Osteoblast (primary cell): ENCODE results near the gene CCDC85C. TPM values are rescaled to one million over a fixed set of nuclear protein-coding genes. Genes with fewer than 3 reads are reported as not detected.

Experiments
- DNase-seq: peaks from one replicate; pipeline ENCODE4 v3.0.0; 2011; ENCODE audit warnings: low spot score, mixed read lengths; ENCODE audit not compliant: insufficient read length; ENCODE audit errors: missing footprints
- H2AFZ ChIP-seq: 2 replicates; pipeline ENCODE4 v1.6.0; 2011; ENCODE audit warnings: mild to moderate bottlenecking, low read length
- H3K27ac ChIP-seq: 2 replicates; pipeline ENCODE4 v1.5.1; 2011; ENCODE audit warnings: mild to moderate bottlenecking, low read depth, low read length, moderate library complexity
- H3K27me3 ChIP-seq: 2 replicates; pipeline ENCODE4 v1.6.0; 2012; ENCODE audit warnings: mild to moderate bottlenecking, control low read depth, inconsistent platforms, low read length, moderate library complexity; ENCODE audit not compliant: insufficient read depth
- H3K36me3 ChIP-seq: 2 replicates; pipeline ENCODE4 v1.5.1; 2011; ENCODE audit warnings: mild to moderate bottlenecking, low read length, control low read depth, moderate library complexity; ENCODE audit not compliant: insufficient read depth
- H3K4me1 ChIP-seq: 2 replicates; pipeline ENCODE4 v1.5.1; 2011; ENCODE audit warnings: mild to moderate bottlenecking, low read length, control low read depth, moderate library complexity; ENCODE audit not compliant: insufficient read depth
- H3K4me2 ChIP-seq: 2 replicates; pipeline ENCODE4 v1.6.0; 2011; ENCODE audit warnings: mild to moderate bottlenecking, low read length; ENCODE audit not compliant: insufficient read depth
- H3K4me3 ChIP-seq: fragments of 200-600 bp; sonication (generic); 3 replicates; pipeline ENCODE4 v1.5.1; 2012; ENCODE audit warnings: mild to moderate bottlenecking, low read length, inconsistent platforms; ENCODE audit not compliant: insufficient read depth
- H3K79me2 ChIP-seq: 2 replicates; pipeline ENCODE4 v1.6.0; 2012; ENCODE audit warnings: mild to moderate bottlenecking, low read length, control low read depth, inconsistent platforms; ENCODE audit not compliant: insufficient read depth
- H3K9me3 ChIP-seq: 2 replicates; pipeline ENCODE4 v1.5.1; 2011; ENCODE audit warnings: low read depth, low read length, control low read depth
- H4K20me1 ChIP-seq: 2 replicates; pipeline ENCODE4 v1.6.0; 2012; ENCODE audit warnings: mild to moderate bottlenecking, low read length, control low read depth; ENCODE audit not compliant: insufficient read depth
- CTCF ChIP-seq: IDR thresholded peaks from 2 replicates; pipeline ENCODE4 v1.5.1; 2011; ENCODE audit warnings: mild to moderate bottlenecking, low read depth, low read length, moderate library complexity; ENCODE audit errors: extremely low read depth
- total RNA-seq: library from RNA; depleted of rRNA; stranded (reverse); fragments of >200 nt; gene quantifications from 2 replicates; pipeline ENCODE4 v1.2.3, GENCODE V29; 2012

CCDC85C gene
- total RNA-seq, 1 donor, result 3.6 TPM

GRCh38 chr14:99534863-99535262, 69.1 kb downstream of the CCDC85C start:
- Histone ChIP-seq H3K36me3 (no peaks in the 10 kb centered on the region), H3K27ac (peak overlapping the region; percentile 33), H3K4me3 (no peak overlapping the region), H2AFZ (no peak overlapping the region), H3K27me3 (no peaks in the 10 kb centered on the region), H3K9me3 (no peaks in the 10 kb centered on the region), H3K79me2 (peaks cover 7% of the 10 kb centered on the region), H4K20me1 (peaks cover 3% of the 10 kb centered on the region), H3K4me2 (peak overlapping the region; percentile 36), H3K4me1 (peaks cover 57% of the 10 kb centered on the region)
- TF ChIP-seq CTCF, result no peak
- DNase-seq, result peak; percentile 98

- H3K27me3 ChIP-seq, result no peaks in the 10 kb centered on the region
- H3K36me3 ChIP-seq, result no peaks in the 10 kb centered on the region
- H3K4me2 ChIP-seq, result no peak overlapping the region
- no peaks in the 10 kb centered on the region for H3K9me3 ChIP-seq
- DNase-seq, result no peak
- no peak for TF ChIP-seq CTCF
- peak overlapping the region; percentile 24 for H3K27ac ChIP-seq
- H3K4me1 ChIP-seq, result peaks cover 58% of the 10 kb centered on the region
- H3K4me3 ChIP-seq, result no peak overlapping the region
- H2AFZ ChIP-seq, result no peak overlapping the region
- peaks cover 7% of the 10 kb centered on the region for H3K79me2 ChIP-seq
- H4K20me1 ChIP-seq, result peaks cover 3% of the 10 kb centered on the region
Measured at GRCh38 chr14:99534333-99534732, 69.7 kb downstream of the CCDC85C start.

GRCh38 chr14:99532310-99532709, 71.7 kb downstream of the CCDC85C start:
- TF ChIP-seq CTCF, result no peak
- Histone ChIP-seq H3K4me2 (no peak overlapping the region), H4K20me1 (peaks cover 3% of the 10 kb centered on the region), H2AFZ (no peak overlapping the region), H3K79me2 (peaks cover 5% of the 10 kb centered on the region), H3K4me1 (peaks cover 43% of the 10 kb centered on the region), H3K4me3 (no peak overlapping the region), H3K27me3 (no peaks in the 10 kb centered on the region), H3K36me3 (no peaks in the 10 kb centered on the region), H3K9me3 (no peaks in the 10 kb centered on the region), H3K27ac (no peak overlapping the region)
- DNase-seq, result no peak

- peak overlapping the region; percentile 69 for H3K27ac ChIP-seq
- no peak overlapping the region for H3K4me3 ChIP-seq
- no peak for TF ChIP-seq CTCF
- no peaks in the 10 kb centered on the region for H3K27me3 ChIP-seq
- no peaks in the 10 kb centered on the region for H3K36me3 ChIP-seq
- no peak overlapping the region for H2AFZ ChIP-seq
- H4K20me1 ChIP-seq, result peaks cover 3% of the 10 kb centered on the region
- H3K4me2 ChIP-seq, result peak overlapping the region; percentile 63
- peak; percentile 97 for DNase-seq
- peaks cover 1% of the 10 kb centered on the region for H3K79me2 ChIP-seq
- peaks cover 36% of the 10 kb centered on the region for H3K4me1 ChIP-seq
- H3K9me3 ChIP-seq, result no peaks in the 10 kb centered on the region
Measured at GRCh38 chr14:99531251-99532096, 72.5 kb downstream of the CCDC85C start.
